Motor neuron (in vitro differentiated cells): ENCODE data around the gene NINJ2. TPM values are rescaled to one million over a fixed set of nuclear protein-coding genes. Genes with fewer than 3 reads are reported as not detected.
"Not testable (repeated sequence)": the region's sequence is repeated elsewhere in the genome, so short reads cannot be mapped to it uniquely, and the experiment has no call there.

Experiments
- ATAC-seq, 8 experiments: fragments of 200-7000 bp; cut with Tn5 transposase; replicated peaks in 6 of 8; 2 replicates each; pipeline ENCODE4 v1.8.0; 2021; ENCODE audit warnings: mild to moderate bottlenecking in 8 of 8, moderate library complexity in 8 of 8
- H3K27ac ChIP-seq, 2 donors: fragments of 250-450 bp; sonication (Bioruptor Pico); 2 replicates each; pipeline ENCODE4 v1.9.0; 2021; ENCODE audit warnings: antibody characterized with exemption in 2 of 2, mild to moderate bottlenecking in 2 of 2, moderate library complexity in 1 of 2
- H3K4me1 ChIP-seq, 2 donors: fragments of 250-450 bp; sonication (Bioruptor Pico); replicated peaks in 1 of 2; 2 replicates each; pipeline ENCODE4 v1.6.1; 2021; ENCODE audit warnings: antibody characterized with exemption in 2 of 2, mild to moderate bottlenecking in 2 of 2, moderate library complexity in 1 of 2
- H3K4me3 ChIP-seq, 5 donors: fragments of 250-450 bp; sonication (Bioruptor Pico); 2 replicates each; pipeline ENCODE4 v1.9.0; 2021; ENCODE audit warnings: antibody characterized with exemption in 5 of 5, mild to moderate bottlenecking in 5 of 5, moderate library complexity in 4 of 5
- WGBS, 10 experiments: fragments of 450-650 bp; shearing (Covaris generic); methylation state at CpG; one replicate each; pipeline ENCODE4 v1.0.0; 2022; 5-methylcytosine and 5-hydroxymethylcytosine counted together
- in situ Hi-C, 9 experiments: fragments of 400-800 bp; cut with MboI; loops; one replicate each; pipeline ENCODE4 v1.15.0; 2021; ENCODE audit warnings: low sequenced_read_pairs in 9 of 9, low pct_unique_long_range_greater_than_20kb in 2 of 9; ENCODE audit not compliant: unreplicated experiment in 9 of 9
- total RNA-seq, 8 experiments: library from RNA; unstranded; fragments of 300-600 nt; gene quantifications; 2 replicates each; pipeline versions ENCODE4 v1.2.3 to v1.2.4, GENCODE V29; 2022

Gene NINJ2
- total RNA-seq, 8 experiments from 2014 or later: 0.21 to 4.5 (median 0.54) TPM; not detected in 1

DNA sequence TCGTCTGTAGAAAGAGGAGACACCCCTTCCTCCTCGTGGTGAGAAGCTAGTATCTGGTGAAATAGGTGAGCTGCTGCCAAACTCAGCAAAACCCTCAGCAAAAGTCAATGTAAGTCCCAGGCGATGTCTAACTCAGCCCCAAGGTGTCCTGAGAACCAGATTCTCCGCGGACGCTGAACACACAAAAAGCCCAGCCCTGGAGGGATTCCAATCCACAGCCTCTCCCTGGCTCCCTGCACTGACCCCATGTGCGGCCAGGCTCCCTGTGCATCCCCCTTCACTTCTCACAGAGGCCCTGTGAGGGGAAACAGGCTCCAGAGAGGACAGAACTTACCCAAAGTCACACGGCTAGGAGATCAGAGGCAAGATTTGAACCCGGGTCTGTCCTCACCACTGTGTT is 81.5 kb downstream of the NINJ2 start:
- Histone ChIP-seq H3K4me3 (no peak overlapping the region), H3K4me1 (peaks cover 11 to 17% of the 10 kb centered on the region in 2 donors), H3K27ac (no peak overlapping the region)
- in situ Hi-C loops: loop anchor here in 1 of 9 experiments (25.0 kb wide), 1 partner anchor 181 kb away; the partner anchor contains the start of gene WNK1
- ATAC-seq: no peak
- 60 to 100% (median 91%) methylated on average over 1 to 4 of the region's 9 CpGs; no CpG with 5 or more reads in 6 of the 10 experiments for WGBS, 10 experiments

DNA sequence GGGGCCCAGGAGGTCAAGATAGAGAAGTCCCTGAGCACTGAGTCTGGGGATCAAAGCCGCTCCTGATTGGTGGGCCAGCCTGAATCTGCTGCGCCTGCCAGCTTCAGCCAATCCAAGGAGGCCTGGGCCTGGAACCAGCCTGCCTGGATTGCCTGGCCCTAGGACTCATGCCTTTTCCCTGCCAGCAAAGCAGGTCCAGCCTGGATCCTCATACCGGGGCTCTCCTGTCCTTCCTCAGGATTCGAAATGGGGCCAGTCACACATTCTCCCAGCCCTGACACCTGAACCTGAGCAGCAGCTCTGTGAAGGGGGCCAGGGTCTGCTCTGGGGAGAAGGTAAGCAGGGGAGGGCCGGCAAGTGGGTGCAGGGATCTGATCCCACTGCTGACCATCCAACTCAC is 81.9 kb downstream of the NINJ2 start:
- ATAC-seq: no peak
- H3K27ac ChIP-seq: no peak overlapping the region
- in situ Hi-C loops: loop anchor here in 1 of 9 experiments (25.0 kb wide), 1 partner anchor 181 kb away; the partner anchor contains the start of gene WNK1
- no peak overlapping the region for H3K4me3 ChIP-seq
- peaks cover 15 to 20% of the 10 kb centered on the region in 2 donors for H3K4me1 ChIP-seq
- WGBS, 10 experiments: 73 to 90% methylated on average over 3 of the region's 5 CpGs; no CpG with 5 or more reads in 8 of the 10 experiments

DNA sequence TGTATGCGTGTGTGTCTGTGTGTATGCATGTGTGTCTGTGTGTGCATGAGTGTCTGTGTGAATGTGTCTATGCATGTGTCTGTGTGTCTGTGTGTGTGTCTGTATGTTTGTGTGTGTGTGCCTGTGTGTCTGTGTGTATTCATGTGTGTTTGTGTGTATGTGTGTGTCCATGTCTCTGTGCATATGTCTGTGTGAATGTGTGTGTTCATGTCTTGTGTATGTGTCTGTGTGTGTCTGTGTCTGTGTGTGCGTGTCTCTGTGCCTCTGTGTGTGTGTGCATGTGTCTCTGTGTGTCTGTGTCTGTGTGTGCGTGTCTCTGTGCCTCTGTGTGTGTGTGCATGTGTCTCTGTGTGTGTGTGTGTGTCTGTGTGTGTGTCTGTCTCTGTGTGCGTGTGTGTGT is 82.4 kb downstream of the NINJ2 start:
- 80 to 100% (median 100%) methylated on average over 1 to 3 of the region's 4 CpGs; no CpG with 5 or more reads in 7 of the 10 experiments for WGBS, 10 experiments
- Histone ChIP-seq H3K4me3 (no peak overlapping the region), H3K4me1 (peaks cover 16 to 24% of the 10 kb centered on the region in 2 donors), H3K27ac (no peak overlapping the region)
- ATAC-seq: no peak
- in situ Hi-C loops: loop anchor here in 1 of 9 experiments (25.0 kb wide), 1 partner anchor 181 kb away; the partner anchor contains the start of gene WNK1

DNA sequence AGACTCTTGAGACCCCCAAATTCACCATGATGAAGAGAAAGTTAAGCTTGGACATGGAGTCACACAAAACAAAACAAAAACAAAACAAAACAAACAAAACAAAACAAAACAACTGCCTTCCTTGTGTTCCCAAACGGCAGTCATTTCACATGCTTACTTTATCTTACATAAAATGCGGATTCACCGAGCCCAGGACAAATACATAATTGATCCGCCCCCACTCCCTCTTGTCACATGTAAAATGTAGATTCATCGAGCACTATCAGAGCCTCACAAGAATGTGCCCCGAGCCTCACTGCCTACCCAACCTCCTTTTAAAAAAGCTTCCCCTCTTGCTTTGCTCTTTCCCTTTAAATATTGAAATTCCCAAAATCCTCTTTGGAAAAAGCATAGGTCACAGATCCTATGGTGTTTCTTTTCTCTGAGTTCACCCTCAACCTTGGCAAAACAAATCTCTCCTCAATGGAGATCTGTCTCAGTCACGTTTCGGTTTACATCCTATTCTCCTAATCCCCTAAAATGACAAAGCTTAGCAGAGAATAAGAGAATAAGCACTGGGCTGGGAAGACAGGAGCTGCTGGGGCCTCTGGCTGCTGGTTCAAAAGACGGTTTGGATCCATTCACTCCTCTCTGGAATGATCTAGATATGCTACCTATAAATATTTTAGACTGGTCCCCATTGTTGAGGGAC is 83.7 kb downstream of the NINJ2 start:
- Histone ChIP-seq H3K4me3 (no peak overlapping the region), H3K27ac (no peak overlapping the region), H3K4me1 (peaks cover 16 to 25% of the 10 kb centered on the region in 2 donors)
- WGBS, 10 experiments: 21 to 100% (median 57%) methylated on average over 1 to 9 of the region's 9 CpGs; no CpG with 5 or more reads in 1 of the 10 experiments
- no peak for ATAC-seq
- in situ Hi-C loops: loop anchor here in 3 of 9 experiments (10.0 to 25.0 kb wide), 3 partner anchors 183 to 1005 kb away; partner anchors contain the start of genes RAD52 (in 1 of the 3) and WNK1 (in 1 of the 3)

DNA sequence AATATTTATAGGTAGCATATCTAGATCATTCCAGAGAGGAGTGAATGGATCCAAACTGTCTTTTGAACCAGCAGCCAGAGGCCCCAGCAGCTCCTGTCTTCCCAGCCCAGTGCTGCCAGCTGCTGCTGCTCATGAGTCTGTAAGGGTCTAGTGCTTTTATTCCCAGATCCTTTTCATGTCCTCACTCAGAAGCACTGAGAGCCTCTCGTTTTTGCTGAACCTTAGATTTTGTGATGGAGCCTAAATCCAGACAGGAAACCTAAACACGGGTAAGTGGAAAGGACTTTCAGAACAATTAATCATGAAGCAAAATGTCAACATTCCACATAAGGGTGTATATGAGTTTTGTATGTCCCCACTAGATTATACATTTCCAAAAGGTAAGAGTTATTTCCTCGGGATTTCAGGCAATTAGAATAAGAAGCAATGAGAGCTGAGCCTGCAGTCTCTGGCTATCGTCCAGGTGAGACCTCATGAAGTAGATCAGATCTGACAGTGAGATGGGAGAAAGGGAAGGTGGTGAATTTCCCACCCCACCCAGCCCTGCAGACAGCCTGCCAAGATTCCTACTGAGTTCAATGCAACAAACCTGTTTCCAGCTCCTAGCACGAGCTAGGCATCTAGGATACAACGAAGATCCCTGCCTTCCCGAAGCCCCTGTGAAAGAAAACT is 84.4 kb downstream of the NINJ2 start:
- Histone ChIP-seq H3K27ac (no peak overlapping the region), H3K4me1 (peaks cover 16 to 25% of the 10 kb centered on the region in 2 donors), H3K4me3 (no peak overlapping the region)
- in situ Hi-C loops: loop anchor here in 3 of 9 experiments (10.0 to 25.0 kb wide), 3 partner anchors 183 to 1006 kb away; partner anchors contain the start of genes RAD52 (in 1 of the 3) and WNK1 (in 1 of the 3)
- ATAC-seq: peak in 1 of 8 experiments; percentile 15
- WGBS, 10 experiments: 0 to 79% (median 52%) methylated on average over 1 to 5 of the region's 7 CpGs; no CpG with 5 or more reads in 1 of the 10 experiments

DNA sequence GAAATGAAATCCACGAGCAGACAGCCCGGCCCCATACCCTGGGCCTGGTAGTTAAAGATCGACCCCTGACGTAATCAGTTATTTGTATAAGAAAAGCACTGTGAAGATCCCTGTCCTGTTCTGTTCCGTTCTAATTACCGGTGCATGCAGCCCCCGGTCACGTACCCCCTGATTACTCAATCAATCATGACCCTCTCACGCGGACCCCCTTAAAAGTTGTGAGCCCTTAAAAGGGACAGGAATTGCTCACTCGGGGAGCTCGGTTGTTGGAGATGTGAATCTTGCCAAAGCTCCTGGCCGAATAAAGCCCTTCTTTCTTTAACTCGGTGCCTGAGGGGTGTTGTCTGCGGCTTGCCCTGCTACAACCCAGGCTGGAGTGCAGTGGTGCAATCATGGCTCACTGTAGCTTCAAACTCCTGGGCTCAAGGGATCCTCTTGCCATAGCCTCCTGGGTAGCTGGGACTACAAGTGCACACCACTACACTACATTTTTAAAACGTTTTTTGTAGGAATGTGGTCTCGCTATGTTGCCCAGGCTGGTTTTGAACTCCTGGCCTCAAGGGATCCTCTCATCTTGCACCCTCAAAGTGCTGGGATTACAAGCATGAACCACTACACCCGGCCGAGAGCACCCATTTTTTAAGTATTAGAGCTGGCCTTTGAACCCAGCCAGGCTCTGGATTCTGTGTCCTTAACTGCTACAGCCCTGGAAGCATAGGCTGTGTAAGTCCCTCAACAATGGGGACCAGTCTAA is 85.1 kb downstream of the NINJ2 start:
- in situ Hi-C loops: loop anchor here in 3 of 9 experiments (10.0 to 25.0 kb wide), 3 partner anchors 184 to 1007 kb away; partner anchors contain the start of genes RAD52 (in 1 of the 3) and WNK1 (in 1 of the 3)
- H3K4me3 ChIP-seq, ATAC-seq, H3K27ac ChIP-seq: not testable (repeated sequence)
- H3K4me1 ChIP-seq: peaks cover 16 to 25% of the 10 kb centered on the region in 2 donors
- 14 to 80% (median 47%) methylated on average over 2 to 10 of the region's 19 CpGs; no CpG with 5 or more reads in 4 of the 10 experiments for WGBS, 10 experiments

DNA sequence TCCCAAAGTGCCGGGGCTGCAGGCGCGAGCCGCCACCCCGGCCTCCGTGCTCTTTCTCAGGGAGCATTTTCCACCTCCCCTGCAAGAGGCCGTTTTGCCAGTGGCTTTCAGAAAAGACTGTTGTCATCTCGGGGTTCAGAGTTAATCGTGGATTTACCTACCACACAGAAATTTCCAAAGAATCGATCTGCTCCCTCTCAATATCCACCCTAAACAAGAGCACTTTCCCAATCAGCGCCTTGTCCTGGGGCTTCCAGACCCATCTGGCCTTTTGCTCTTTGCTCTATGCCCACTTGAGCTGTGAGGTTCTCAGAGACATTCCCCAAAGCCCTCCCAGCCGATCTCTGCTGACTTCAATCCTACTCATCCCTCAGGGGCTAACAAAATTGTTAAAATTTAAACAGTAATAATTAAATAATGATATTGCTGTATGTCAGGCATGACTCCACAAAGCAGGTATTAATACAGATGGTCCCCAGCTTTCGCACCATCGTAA is 86.6 kb downstream of the NINJ2 start:
- WGBS, 10 experiments: 86 to 100% (median 94%) methylated on average over 2 to 7 of the region's 14 CpGs; no CpG with 5 or more reads in 3 of the 10 experiments
- ATAC-seq: no peak
- in situ Hi-C loops: loop anchor here in 3 of 9 experiments (10.0 to 25.0 kb wide), 3 partner anchors 186 to 1008 kb away; partner anchors contain the start of genes RAD52 (in 1 of the 3) and WNK1 (in 1 of the 3)
- H3K27ac ChIP-seq: no peak overlapping the region
- H3K4me3 ChIP-seq: no peak overlapping the region
- peaks cover 16 to 25% of the 10 kb centered on the region in 2 donors for H3K4me1 ChIP-seq

DNA sequence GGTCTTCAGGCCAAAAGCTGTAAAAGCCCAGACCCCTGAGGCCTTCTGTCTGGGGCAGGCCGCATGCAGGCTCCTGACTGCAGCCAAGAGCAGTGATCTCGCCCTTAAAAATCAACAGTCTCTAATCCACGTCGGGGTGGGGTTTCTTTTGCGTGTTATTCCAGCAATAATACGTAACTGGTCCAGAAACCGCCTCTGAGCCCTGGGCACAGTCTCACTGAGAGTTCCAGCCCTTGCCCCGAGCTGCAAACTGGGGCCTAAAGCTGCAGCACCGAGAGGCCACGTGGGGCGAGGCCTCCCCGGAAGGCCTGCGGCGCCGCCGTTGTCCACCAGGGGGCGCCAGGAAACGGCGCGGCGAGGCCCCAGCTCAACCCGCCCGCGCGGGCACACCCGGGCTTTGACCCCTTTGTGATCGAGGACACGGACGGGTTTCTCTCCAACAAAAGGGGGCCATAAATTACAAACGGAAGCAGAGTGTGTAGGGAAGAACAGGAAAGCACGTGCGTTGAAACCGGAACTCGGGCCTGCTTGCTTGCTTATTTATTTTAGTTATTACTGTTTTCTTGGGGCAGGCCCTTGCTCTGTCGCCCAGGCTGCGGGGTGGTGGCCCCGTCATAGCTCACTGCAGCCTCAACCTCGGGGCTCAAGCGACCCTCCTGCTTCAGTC is 87.2 kb downstream of the NINJ2 start:
- in situ Hi-C loops: loop anchor here in 3 of 9 experiments (10.0 to 25.0 kb wide), 3 partner anchors 186 to 1009 kb away; partner anchors contain the start of genes RAD52 (in 1 of the 3) and WNK1 (in 1 of the 3)
- ATAC-seq: peak; percentile 80 to 98 (median 94)
- no peak overlapping the region for H3K4me3 ChIP-seq
- H3K4me1 ChIP-seq: peaks cover 16 to 25% of the 10 kb centered on the region in 2 donors
- H3K27ac ChIP-seq: no peak overlapping the region
- WGBS, 10 experiments: 0 to 92% (median 60%) methylated on average over 1 to 20 of the region's 39 CpGs; no CpG with 5 or more reads in 3 of the 10 experiments

DNA sequence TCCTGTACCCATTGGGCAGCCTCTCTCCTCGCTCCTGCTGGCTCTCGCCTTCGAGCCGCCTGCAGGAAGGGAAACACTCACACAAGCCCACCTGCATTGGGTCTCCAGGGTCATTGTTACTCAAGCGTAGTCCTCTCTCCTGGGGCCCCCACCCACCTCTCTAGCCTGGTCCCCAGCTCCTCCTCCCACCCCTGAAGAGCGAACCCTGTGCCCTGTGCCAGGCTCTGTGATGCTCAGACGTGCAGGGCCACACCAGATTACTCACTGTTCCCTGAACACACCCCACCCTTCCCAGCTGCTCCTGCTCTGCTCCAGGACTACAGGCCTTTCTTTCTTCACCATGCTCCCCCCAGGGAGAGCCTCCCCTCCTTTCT is 88.1 kb downstream of the NINJ2 start:
- peak in 3 of 8 experiments; percentile 3 to 40 (median 33) for ATAC-seq
- 100% methylated on average over 2 to 3 of the region's 7 CpGs; no CpG with 5 or more reads in 8 of the 10 experiments for WGBS, 10 experiments
- H3K4me1 ChIP-seq: peaks cover 21 to 30% of the 10 kb centered on the region in 2 donors
- in situ Hi-C loops: loop anchor here in 3 of 9 experiments (10.0 to 25.0 kb wide), 3 partner anchors 187 to 1010 kb away; partner anchors contain the start of genes RAD52 (in 1 of the 3) and WNK1 (in 1 of the 3)
- no peak overlapping the region for H3K4me3 ChIP-seq
- H3K27ac ChIP-seq: no peak overlapping the region

DNA sequence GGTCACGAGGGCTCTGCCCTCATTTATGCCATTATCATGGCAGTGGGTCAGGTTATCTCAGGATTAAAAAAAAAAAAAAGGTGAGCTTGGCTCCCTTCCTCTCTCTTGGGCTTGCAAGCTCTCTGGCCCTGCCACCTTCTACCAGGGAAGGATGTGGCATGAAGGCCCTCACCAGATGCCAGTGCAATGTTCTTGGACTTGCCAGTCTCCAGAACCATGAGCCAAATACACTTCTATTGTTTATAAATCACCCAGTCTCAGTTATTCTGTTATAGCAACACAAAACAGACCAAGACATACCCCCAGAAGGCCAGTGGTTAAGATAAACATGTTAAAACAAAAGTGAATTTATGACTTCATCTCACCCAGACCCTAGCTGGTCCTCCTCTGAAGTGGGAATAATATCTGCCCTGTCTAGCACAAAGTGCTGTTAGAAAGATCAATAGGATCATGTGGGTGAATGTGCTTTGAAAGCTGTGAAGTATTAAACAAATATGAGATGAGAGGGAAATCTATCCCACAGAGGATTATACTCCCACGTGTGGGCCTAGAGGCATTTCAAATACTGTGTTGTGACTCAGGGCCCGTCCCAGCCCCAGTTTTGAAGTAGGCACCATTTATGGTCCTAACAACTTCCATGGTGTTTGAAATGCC is 88.6 kb downstream of the NINJ2 start:
- WGBS, 10 experiments: 0 to 100% (median 70%) methylated on average over 1 to 2 of the region's 3 CpGs; no CpG with 5 or more reads in 4 of the 10 experiments
- in situ Hi-C loops: loop anchor here in 7 of 9 experiments (10.0 to 25.0 kb wide), 8 partner anchors 188 to 1013 kb away; partner anchors contain the start of genes FBXL14 (in 3 of the 7), RAD52 (in 3 of the 7) and WNK1 (in 1 of the 7)
- H3K27ac ChIP-seq: no peak overlapping the region
- ATAC-seq: no peak
- peaks cover 19 to 31% of the 10 kb centered on the region in 2 donors for H3K4me1 ChIP-seq
- H3K4me3 ChIP-seq: no peak overlapping the region

DNA sequence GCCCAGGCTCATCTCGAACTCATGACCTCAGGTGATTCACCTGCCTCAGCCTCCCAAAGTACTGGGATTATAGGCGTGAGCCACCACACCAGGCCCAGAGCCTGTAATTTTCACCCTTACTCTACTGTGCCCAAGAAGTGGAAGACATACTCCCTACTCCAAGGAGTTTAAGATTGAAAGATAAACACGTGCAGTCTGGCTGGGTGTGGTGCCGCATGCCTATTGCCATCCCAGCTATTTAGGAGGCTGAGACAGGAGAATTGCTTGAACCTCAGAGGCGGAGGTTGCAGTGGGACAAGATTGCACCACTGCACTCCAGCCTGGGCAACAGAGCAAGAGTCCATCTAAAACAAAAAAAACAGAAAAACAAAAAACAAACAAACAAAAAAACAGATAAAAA is 90.0 kb downstream of the NINJ2 start:
- WGBS, 10 experiments: 64 to 100% (median 93%) methylated on average over 1 to 5 of the region's 5 CpGs; no CpG with 5 or more reads in 2 of the 10 experiments
- H3K27ac ChIP-seq: no peak overlapping the region
- peaks cover 13 to 22% of the 10 kb centered on the region in 2 donors for H3K4me1 ChIP-seq
- ATAC-seq: no peak
- in situ Hi-C loops: loop anchor here in 7 of 9 experiments (10.0 to 25.0 kb wide), 7 partner anchors 239 to 1014 kb away; partner anchors contain the start of genes FBXL14 (in 3 of the 7) and RAD52 (in 3 of the 7)
- H3K4me3 ChIP-seq: no peak overlapping the region
